LNCaP clone FGC (cell line): ENCODE data around the gene IL23R.

Source experiments
- DNase-seq: peaks from one replicate; pipeline ENCODE4 v3.0.0-alpha.2; 2011; ENCODE audit warnings: low read depth
- H3K4me3 ChIP-seq: 2 replicates; pipeline ENCODE4 v1.5.1; 2011; ENCODE audit warnings: mild to moderate bottlenecking, low read depth, low read length, control low read depth
- TF ChIP-seq, protein P1 (sequence below): IDR thresholded peaks from 2 replicates; pipeline ENCODE4 v1.5.1; 2012; ENCODE audit warnings: mild to moderate bottlenecking; ENCODE audit not compliant: control insufficient read depth, insufficient read depth; ENCODE audit errors: extremely low read depth

Gene IL23R

DNA sequence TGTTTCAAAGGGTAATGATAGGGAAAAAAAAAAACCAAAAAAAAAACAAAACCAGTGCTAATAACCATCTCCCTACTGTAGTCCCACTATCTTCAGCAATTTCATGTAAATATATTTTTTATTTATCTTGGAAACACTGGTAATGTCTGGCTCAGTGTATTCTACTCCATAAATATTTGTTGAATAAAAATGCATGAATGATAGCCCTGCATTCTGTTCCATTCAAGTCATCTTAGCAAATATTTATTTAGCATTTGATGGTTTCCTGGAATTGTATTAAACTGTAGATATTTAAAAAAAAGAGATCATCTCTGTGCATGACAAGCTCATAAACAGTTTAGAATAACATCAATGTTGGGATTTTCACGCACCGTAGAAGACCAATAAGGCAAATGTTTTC lies 24.2 kb downstream of the IL23R start:
- no peak overlapping the region for H3K4me3 ChIP-seq
- peak; percentile 82 for DNase-seq
- TF ChIP-seq, protein P1, sequence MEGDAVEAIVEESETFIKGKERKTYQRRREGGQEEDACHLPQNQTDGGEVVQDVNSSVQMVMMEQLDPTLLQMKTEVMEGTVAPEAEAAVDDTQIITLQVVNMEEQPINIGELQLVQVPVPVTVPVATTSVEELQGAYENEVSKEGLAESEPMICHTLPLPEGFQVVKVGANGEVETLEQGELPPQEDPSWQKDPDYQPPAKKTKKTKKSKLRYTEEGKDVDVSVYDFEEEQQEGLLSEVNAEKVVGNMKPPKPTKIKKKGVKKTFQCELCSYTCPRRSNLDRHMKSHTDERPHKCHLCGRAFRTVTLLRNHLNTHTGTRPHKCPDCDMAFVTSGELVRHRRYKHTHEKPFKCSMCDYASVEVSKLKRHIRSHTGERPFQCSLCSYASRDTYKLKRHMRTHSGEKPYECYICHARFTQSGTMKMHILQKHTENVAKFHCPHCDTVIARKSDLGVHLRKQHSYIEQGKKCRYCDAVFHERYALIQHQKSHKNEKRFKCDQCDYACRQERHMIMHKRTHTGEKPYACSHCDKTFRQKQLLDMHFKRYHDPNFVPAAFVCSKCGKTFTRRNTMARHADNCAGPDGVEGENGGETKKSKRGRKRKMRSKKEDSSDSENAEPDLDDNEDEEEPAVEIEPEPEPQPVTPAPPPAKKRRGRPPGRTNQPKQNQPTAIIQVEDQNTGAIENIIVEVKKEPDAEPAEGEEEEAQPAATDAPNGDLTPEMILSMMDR: no peak

DNA sequence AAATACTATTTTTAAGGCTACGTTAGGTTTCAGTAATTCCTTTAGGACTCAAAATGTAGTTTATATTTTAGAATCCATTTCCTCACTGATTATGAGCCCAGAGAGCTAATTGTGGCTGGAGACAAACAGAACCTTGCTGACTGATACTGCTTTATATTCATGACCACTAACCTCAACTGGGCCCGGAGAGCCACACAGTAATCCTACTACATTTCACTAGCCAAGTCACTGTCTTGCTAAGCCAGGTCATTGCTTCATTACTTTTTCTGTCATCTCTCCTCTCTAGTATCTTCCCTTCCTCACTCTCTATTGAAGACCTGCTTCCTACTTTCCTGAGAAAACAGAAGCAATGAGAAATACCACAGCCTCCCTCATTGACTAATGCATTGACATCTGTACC lies 24.7 kb downstream of the IL23R start:
- TF ChIP-seq, protein P1: no peak
- no peak for DNase-seq
- no peak overlapping the region for H3K4me3 ChIP-seq

DNA sequence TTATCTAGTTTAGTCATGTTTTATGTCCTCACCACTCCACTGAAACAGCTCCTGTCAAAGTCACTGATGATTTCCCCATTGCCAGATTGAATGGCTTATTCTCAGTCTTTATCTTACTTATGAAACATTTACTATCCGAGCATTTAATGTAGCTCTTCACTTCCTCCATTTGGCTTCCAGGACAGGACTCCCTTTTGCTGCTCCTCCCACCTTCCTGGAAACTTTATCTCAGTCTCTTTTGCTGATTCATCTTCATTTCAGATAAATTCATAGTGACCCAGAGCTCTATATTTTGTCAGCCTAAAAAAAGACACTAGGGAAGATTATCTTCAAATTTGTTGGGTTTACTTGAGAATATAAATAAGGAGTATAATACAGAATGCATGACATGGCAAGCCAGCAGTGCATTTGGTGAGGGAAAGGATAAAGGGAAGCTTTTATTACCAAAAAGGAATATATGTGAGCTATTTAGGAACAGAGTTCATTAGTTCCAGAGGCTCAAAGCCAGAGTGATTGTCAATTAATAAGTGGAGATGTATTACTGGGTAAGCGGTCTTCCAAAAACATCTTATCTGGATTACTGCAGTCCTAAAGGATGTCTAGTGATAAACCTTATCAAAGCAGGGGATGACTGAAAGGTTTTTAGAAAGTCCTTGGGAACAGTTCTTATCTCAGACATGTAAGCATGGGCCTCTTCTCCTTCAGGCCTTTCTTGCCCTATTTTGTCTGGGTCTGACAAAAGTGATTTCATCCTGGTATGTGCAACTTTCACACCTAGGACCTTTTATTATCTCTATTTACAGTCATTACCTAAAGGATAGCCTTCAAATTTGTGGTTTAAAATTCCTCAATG lies 25.6 kb downstream of the IL23R start:
- TF ChIP-seq, protein P1: no peak
- DNase-seq: no peak
- H3K4me3 ChIP-seq: no peak overlapping the region

DNA sequence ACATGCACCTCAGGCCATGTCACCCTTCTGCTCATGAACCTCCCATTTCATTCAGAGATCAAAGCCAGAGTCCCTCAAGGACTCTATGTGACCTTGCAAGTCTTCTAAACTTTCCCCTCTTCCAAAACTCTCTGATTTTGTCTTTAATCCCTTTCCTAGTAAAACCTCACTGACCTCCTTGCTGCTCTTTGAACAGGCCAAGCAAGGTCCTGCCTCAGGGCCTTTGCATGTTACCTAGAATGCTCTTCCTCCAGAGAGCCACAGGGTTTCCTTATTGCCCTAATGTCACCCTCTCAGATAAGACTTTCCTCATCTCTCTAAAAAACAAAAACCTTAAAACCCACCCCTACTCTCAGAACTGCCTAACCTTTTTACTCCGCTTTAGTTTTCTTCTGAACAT lies 26.6 kb downstream of the IL23R start:
- no peak for DNase-seq
- no peak overlapping the region for H3K4me3 ChIP-seq
- TF ChIP-seq, protein P1: no peak

DNA sequence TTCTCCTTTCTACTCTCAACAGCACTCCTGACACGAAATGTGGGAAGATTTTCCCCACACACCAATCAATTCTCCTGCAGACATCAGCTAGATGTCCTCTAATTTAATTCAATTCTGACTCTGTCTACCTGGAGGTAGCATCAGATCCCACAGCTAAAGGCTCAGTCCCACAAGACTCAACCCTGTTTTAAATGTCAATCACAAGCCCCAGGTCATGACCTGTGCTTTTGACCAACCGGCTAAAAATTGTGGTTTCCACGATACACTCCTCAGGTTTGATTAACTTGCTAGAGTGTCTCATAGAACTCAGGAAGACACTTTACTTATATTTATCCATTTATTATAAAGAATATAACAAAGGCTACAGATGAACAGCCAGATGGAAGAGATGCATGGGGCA lies 27.4 kb downstream of the IL23R start:
- H3K4me3 ChIP-seq: no peak overlapping the region
- TF ChIP-seq, protein P1: no peak
- DNase-seq: no peak

DNA sequence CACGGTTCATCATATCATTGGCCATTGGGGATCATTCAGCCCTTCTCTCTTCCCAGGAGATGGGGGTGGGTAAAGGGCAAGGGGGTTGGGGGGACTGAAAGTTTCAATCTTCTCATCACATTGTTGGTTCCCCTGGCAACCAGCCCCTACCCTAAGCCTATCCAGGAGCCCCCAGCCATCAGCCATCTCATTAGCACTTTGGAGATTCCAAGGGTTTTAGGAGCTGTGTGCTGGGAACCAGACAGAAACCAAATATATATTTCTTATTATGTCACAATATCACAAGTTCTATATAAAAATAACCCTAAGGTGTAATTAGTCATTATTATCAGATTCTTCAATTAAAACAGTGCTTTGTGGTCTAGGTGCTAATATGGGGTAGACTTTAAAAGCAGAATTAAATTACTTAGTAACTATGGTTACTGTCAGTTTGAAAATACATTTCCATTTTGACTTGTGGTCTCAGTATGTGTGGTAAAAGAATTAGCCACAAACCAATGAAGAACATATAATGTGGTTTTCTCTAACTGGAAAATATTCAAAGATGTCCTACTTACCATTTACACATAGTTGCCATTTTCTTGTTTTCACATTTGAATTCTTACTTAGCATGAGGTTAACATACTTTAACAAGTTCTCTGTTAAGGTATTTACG lies 28.1 kb downstream of the IL23R start:
- TF ChIP-seq, protein P1: no peak
- DNase-seq: no peak
- H3K4me3 ChIP-seq: no peak overlapping the region

DNA sequence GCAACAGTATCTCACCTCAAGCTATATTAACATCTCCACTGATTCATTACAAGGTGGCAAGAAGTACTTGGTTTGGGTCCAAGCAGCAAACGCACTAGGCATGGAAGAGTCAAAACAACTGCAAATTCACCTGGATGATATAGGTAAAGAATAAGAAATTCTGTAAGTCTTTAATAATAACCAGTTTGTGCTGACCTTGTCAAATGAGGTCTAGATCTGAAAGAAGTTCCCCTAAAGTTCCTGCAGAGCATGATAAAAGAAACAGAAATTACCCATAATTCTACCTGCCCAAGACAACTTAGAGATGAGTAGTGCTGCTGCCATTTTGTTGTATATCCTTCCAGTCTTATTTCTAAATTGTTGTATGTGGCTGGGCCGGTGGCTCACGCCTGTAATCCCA lies 34.5 kb downstream of the IL23R start:
- TF ChIP-seq, protein P1: no peak
- DNase-seq: no peak
- H3K4me3 ChIP-seq: no peak overlapping the region
